ENCODE measurements around the gene ANAPC4. TPM values are rescaled to one million over a fixed set of nuclear protein-coding genes. Genes with fewer than 3 reads are reported as not detected.
"Not testable (repeated sequence)": the region's sequence is repeated elsewhere in the genome, so short reads cannot be mapped to it uniquely, and the experiment has no call there.

The ANAPC4 gene
- total RNA-seq (2021; fragmentation: NEBNext Ultra II Directional; extraction: Animal tissue kit (Norgen Biotek cat#: 25700)), result 10 to 100 TPM; 15.0 to 20.6 (median 17.2) TPM
- long read RNA-seq, partial matches to known transcripts, result 2 of 12 reads
- long read RNA-seq, other reads (novel, unspliced or antisense), result 4 of 12 reads

- no peaks in the 10 kb centered on the region for H3K36me3 Mint-ChIP-seq (ENCODE audit: low read depth)
- peaks cover 7% of the 10 kb centered on the region for H3K4me1 Mint-ChIP-seq (ENCODE audit: low read depth)
- H3K27ac Mint-ChIP-seq, result peak within 1 kb of the TSS; percentile 71
- H3K4me3 Mint-ChIP-seq, result no peak within 1 kb of the TSS; the same call in 1 of the 2 replicates
- peak; percentile 87 for DNase-seq
- TF ChIP-seq CTCF (IDR thresholded peaks at IDR 0.05), result peak; percentile 31
- no peaks in the 10 kb centered on the region for H3K9me3 Mint-ChIP-seq
- H3K27me3 Mint-ChIP-seq (ENCODE audit: insufficient read depth), result no peaks in the 10 kb centered on the region
These were observed at the start of gene ANAPC4 for GRCh38 chr4:25376754-25377571. ANAPC4 (plus strand) TSS chr4:25377263; CDS start chr4:25377428, 165 bp downstream.

GRCh38 chr4:25328463-25328862 is 48.6 kb upstream of the ANAPC4 start:
- not testable (repeated sequence) for H3K4me3 Mint-ChIP-seq; DNase-seq; H3K36me3 Mint-ChIP-seq (ENCODE audit: low read depth); H3K9me3 Mint-ChIP-seq; H3K27ac Mint-ChIP-seq; H3K27me3 Mint-ChIP-seq (ENCODE audit: insufficient read depth)
- H3K4me1 Mint-ChIP-seq (ENCODE audit: low read depth), result peaks cover 32% of the 10 kb centered on the region; the same call in 1 of the 2 replicates

GRCh38 chr4:25330335-25330734 is 46.7 kb upstream of the ANAPC4 start:
- H3K4me1 Mint-ChIP-seq (ENCODE audit: low read depth), result peaks cover 32% of the 10 kb centered on the region; the same call in 1 of the 2 replicates
- H3K9me3 Mint-ChIP-seq, result no peaks in the 10 kb centered on the region
- no peaks in the 10 kb centered on the region for H3K27me3 Mint-ChIP-seq (ENCODE audit: insufficient read depth)
- no peak for TF ChIP-seq CTCF (IDR thresholded peaks at IDR 0.05)
- no peak overlapping the region; the same call in 1 of the 2 replicates for H3K27ac Mint-ChIP-seq
- H3K4me3 Mint-ChIP-seq, result no peak overlapping the region
- H3K36me3 Mint-ChIP-seq (ENCODE audit: low read depth), result no peaks in the 10 kb centered on the region
- no peak for DNase-seq

GRCh38 chr4:25330905-25331808 is 45.9 kb upstream of the ANAPC4 start:
- Mint-ChIP-seq H3K27ac (peak overlapping the region; percentile 74), H3K9me3 (no peaks in the 10 kb centered on the region), H3K36me3 (ENCODE audit: low read depth) (no peaks in the 10 kb centered on the region), H3K4me3 (peak overlapping the region; percentile 76), H3K27me3 (ENCODE audit: insufficient read depth) (no peaks in the 10 kb centered on the region), H3K4me1 (ENCODE audit: low read depth) (peaks cover 32% of the 10 kb centered on the region; the same call in 1 of the 2 replicates)
- TF ChIP-seq CTCF (IDR thresholded peaks at IDR 0.05), result no peak
- DNase-seq, result no peak

- H3K27me3 Mint-ChIP-seq (ENCODE audit: insufficient read depth), result no peaks in the 10 kb centered on the region; the same call in 1 of the 2 replicates
- no peak for TF ChIP-seq CTCF (IDR thresholded peaks at IDR 0.05)
- peaks cover 22% of the 10 kb centered on the region; the same call in 1 of the 2 replicates for H3K36me3 Mint-ChIP-seq (ENCODE audit: low read depth)
- no peaks in the 10 kb centered on the region for H3K9me3 Mint-ChIP-seq
- peaks cover 24% of the 10 kb centered on the region for H3K4me1 Mint-ChIP-seq (ENCODE audit: low read depth)
- no peak overlapping the region for H3K4me3 Mint-ChIP-seq
- DNase-seq, result peak; percentile 18
- peak overlapping the region; percentile 64 for H3K27ac Mint-ChIP-seq
These were observed 33.4 kb upstream of the ANAPC4 start for GRCh38 chr4:25343671-25344070.
